Dendritic cell treated with granulocyte-macrophage colony-stimulating factor and Interleukin-4, amounts not matched to agents 40 ng/mL and 50 ng/mL, for 4 days (primary cell): ENCODE results near the gene DELE1.
"Not testable (repeated sequence)": the region's sequence is repeated elsewhere in the genome, so short reads cannot be mapped to it uniquely, and the experiment has no call there.

Source experiments
- H3K27ac Mint-ChIP-seq: one replicate; pipeline ENCODE4 v1.8.0; 2022; ENCODE audit warnings: mild to moderate bottlenecking, mixed read lengths
- H3K27me3 Mint-ChIP-seq: one replicate; pipeline ENCODE4 v1.8.0; 2022; ENCODE audit warnings: mild to moderate bottlenecking, mixed read lengths
- H3K36me3 Mint-ChIP-seq: one replicate; pipeline ENCODE4 v1.8.0; 2022; ENCODE audit warnings: low read depth, mixed read lengths
- H3K4me1 Mint-ChIP-seq: one replicate; pipeline ENCODE4 v1.8.0; 2022; ENCODE audit warnings: low read depth, mixed read lengths
- H3K4me3 Mint-ChIP-seq: one replicate; pipeline ENCODE4 v1.8.0; 2022; ENCODE audit warnings: mild to moderate bottlenecking, moderate library complexity, mixed read lengths
- H3K9me3 Mint-ChIP-seq: one replicate; pipeline ENCODE4 v1.8.0; 2022; ENCODE audit warnings: mixed read lengths
- intact Hi-C: fragments of 100-400 bp; cut with micrococcal nuclease; formaldehyde crosslinking; loops from one replicate; pipeline ENCODE4 v1.15.0; 2022

Gene DELE1

DNA sequence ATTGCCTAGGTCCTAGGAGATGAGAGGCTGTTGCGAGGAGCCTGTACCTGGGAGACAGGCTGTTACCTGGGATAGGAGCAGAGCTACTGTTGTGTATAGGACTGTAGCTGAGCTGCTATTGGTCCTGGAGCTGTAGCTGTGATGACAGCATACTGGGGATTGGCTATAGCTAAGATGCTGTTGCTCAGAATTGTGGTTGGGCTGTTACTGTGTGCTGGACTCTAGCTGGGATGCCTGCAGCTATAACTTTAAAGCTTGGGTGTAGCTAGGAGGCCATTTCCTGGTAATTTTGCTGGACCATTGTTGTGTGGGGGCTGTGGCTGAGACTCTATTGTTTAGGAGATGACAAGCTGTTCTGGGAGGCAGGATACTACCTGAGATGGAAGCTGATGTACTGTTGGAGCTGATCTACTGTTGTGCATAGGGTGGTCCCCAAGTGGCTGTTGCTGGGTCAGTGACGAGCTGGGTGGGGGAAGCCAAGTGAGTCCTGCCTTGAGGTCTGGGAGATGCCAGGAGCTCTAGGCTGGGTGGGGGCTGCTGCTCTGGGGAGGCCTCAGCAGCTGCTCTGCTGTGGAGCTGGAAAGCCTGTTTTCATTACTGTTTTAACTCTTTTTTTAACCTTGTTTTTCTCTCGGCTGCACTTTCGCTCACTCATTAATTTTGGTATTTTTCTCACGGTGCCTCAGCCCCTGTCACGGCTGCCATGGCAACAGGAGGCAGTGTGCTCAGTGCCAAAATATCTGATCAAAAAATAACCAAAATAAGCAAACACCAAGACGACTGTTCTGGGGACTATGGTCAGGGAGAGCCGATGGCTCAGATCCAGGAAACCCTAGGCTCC, 42.5 kb upstream of the DELE1 start:
- H3K4me3 Mint-ChIP-seq: no peak overlapping the region
- peaks cover 40% of the 10 kb centered on the region for H3K4me1 Mint-ChIP-seq
- no peaks in the 10 kb centered on the region for H3K36me3 Mint-ChIP-seq
- no peak overlapping the region for H3K27ac Mint-ChIP-seq
- peaks cover 93% of the 10 kb centered on the region for H3K27me3 Mint-ChIP-seq
- intact Hi-C loops: no loop called here
- H3K9me3 Mint-ChIP-seq: no peaks in the 10 kb centered on the region

DNA sequence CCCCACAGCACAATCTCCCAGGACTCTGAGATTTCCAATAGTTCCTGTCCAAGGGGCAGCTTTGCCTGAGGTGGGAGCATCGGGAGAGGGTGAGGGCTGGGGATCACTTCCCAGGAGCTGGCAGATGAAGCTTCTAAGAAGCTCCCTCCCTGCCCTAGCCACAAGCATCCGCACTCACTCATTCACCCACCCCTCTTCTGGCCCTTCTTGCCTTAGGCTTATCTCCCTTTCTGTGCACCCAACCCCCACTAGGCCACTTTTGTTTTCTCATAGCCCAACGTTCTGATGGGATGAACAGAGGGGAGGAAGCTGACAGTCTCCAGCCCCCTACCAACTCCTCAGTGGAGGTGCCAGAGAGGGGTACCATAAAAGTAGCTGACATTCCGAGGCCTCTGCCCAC, 41.8 kb upstream of the DELE1 start:
- H3K27me3 Mint-ChIP-seq: peaks cover 94% of the 10 kb centered on the region
- no peak overlapping the region for H3K27ac Mint-ChIP-seq
- no peaks in the 10 kb centered on the region for H3K9me3 Mint-ChIP-seq
- no peaks in the 10 kb centered on the region for H3K36me3 Mint-ChIP-seq
- intact Hi-C loops: no loop called here
- H3K4me3 Mint-ChIP-seq: no peak overlapping the region
- H3K4me1 Mint-ChIP-seq: peaks cover 38% of the 10 kb centered on the region

DNA sequence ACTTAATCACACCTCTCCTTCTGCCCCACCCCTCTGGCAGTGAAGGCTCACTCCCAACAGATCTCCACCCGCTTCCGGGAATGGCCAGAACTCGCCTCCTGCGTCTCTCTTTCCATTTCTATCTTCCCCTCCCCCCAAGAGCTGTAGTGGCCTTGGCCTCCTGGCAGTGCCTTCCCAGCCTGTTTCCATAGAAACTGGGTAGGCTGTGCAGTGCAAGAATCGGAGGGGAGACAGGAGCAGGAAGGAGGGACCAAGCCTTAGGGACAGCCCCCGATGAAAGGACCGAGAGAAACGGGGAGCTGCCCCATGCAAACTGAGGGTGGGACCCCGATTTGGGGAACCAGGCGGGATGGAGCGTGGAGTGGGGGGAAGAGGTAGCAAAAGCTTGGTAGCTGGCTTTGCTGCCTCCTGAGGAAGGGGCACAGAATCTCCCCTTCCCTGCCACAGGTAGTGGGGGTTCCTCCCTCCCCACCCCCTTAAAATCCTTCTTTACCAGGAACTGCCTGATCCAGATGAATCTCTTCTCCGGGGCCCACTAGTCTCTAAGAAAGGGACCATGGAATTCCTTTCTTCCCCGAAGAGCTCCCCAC, 41.0 kb upstream of the DELE1 start:
- H3K9me3 Mint-ChIP-seq: no peaks in the 10 kb centered on the region
- no peak overlapping the region for H3K27ac Mint-ChIP-seq
- intact Hi-C loops: no loop called here
- H3K36me3 Mint-ChIP-seq: no peaks in the 10 kb centered on the region
- peaks cover 88% of the 10 kb centered on the region for H3K27me3 Mint-ChIP-seq
- H3K4me1 Mint-ChIP-seq: peaks cover 30% of the 10 kb centered on the region
- H3K4me3 Mint-ChIP-seq: no peak overlapping the region

DNA sequence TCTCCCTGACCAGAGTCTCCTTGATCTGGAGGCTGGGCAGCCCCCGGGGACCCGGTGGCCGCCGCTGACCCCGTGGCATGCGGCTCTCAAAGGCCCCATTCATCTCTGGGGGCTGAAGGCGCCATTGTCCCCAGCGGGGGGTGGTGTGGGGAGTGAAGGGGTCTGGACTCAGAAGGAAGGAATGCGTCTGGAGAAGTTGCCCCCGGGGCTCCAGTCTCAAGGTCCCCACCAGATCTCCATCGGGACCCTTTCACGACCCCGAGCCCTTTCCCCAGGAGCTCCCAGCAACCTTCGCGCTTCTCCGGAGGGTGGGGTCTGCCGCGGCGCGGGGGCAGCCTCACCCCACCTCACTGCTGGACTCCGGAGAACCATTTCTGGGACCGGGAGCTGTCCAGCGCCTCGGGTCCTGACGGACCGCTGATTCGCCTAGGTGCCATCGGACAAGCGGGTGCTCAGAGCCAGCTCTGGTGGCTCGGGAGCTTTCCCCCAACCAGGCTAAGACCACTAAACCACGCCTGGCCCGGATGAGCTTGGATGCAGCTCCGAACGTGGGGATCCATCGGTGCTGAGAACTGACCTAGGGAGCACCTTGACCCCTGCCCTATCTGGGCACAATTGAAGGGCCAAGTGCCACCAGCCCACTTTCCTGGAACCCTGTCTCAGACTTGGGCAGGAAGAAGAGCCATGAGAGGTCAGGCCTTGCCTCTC, 40.3 kb upstream of the DELE1 start:
- H3K36me3 Mint-ChIP-seq: no peaks in the 10 kb centered on the region
- H3K27me3 Mint-ChIP-seq: peaks cover 84% of the 10 kb centered on the region
- intact Hi-C loops: no loop called here
- peaks cover 25% of the 10 kb centered on the region for H3K4me1 Mint-ChIP-seq
- H3K9me3 Mint-ChIP-seq: no peaks in the 10 kb centered on the region
- H3K27ac Mint-ChIP-seq: no peak overlapping the region
- no peak overlapping the region for H3K4me3 Mint-ChIP-seq

DNA sequence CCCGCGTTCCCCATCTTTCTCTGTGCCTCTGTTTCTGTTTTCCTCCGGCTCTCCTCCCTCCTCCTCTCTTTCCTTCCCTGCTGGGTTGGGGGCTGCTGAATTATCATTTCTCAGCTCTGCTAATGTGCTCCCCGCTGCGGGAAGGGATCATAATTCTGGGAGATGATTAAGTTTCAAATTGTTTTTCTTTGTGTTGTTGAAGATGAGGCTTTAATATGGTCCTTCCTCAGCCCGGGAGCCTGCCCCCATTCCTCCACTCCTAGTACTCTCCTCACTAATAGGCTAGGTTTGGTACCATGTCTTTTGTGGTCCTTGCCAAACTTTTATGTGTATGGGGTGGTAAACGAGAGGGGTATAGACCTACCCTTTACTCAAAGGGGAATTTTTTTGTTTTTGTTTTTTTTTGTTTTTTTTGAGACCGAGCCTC, 39.8 kb upstream of the DELE1 start:
- H3K27ac Mint-ChIP-seq: no peak overlapping the region
- peaks cover 79% of the 10 kb centered on the region for H3K27me3 Mint-ChIP-seq
- no peak overlapping the region for H3K4me3 Mint-ChIP-seq
- no peaks in the 10 kb centered on the region for H3K9me3 Mint-ChIP-seq
- intact Hi-C loops: no loop called here
- H3K36me3 Mint-ChIP-seq: no peaks in the 10 kb centered on the region
- peaks cover 22% of the 10 kb centered on the region for H3K4me1 Mint-ChIP-seq

DNA sequence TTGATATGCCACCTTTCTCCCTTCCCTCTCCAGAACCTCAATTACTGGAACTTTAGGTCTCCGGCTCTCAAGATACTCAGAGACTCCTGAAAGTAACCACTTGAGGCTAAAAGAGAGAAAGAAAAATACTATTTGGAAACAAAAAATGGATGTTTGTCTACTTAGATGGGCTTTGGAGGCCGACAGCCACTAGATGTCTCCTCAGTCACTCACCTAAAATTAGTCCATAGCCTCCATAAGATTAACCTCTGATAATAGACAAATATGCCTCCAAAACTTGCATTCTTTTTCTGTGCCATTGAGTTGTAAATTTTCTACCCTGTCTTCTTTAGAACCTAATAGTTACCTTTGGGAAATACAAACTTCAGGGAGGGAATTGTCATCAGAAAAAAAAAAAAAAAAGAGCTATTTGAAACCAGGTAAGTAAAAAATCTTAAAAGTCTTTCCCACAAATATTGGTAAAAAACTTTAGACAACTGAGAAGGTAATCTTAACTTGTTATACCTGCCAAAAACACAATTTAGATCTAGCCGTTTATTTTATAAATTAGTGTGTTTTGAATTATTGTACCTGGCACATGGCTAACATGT, 34.3 kb upstream of the DELE1 start:
- Mint-ChIP-seq H3K27ac (no peak overlapping the region), H3K36me3 (no peaks in the 10 kb centered on the region), H3K4me1 (peaks cover 7% of the 10 kb centered on the region), H3K4me3 (peak overlapping the region; percentile 0), H3K27me3 (peaks cover 50% of the 10 kb centered on the region), H3K9me3 (no peaks in the 10 kb centered on the region)
- intact Hi-C loops: no loop called here

DNA sequence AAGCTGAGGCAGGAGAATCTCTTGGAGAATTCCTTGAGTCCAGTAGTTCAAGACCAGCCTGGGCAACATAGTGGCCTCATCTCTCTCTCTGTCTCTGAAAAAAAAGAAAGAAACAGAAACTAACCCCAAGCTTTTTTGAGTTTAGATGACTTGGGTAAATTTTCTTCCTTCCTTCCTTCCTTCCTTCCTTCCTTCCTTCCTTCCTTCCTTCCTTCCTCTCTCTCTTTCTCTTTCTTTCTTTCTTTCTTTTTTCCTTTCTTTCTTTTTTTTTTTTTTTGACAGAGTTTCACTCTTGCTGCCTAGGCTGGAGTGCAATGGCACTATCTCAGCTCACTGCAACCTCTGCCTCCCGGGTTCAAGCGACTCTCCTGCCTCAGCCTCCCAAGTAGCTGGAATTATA, 33.2 kb upstream of the DELE1 start:
- H3K27me3 Mint-ChIP-seq: peaks cover 42% of the 10 kb centered on the region
- H3K4me3 Mint-ChIP-seq, H3K36me3 Mint-ChIP-seq, H3K4me1 Mint-ChIP-seq, intact Hi-C loops, H3K9me3 Mint-ChIP-seq, H3K27ac Mint-ChIP-seq: not testable (repeated sequence)

DNA sequence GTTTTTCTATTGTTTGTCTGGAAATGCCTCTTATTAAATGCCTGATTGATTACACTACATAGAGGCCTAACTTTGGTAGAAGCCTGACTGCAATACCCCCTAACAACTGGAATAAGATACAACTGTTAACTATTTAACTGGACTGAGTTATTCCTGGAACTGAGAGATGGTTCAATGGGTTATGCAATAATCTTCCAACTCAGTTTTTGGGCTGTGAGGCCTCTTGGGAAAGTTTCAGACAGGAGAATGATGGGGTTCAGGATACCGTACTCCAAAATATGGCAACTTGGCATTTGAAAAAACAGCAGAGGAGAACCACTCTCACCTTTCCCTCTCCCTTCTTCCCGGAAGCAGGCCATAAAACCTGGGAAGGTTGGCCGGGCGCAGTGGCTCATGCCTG, 26.2 kb upstream of the DELE1 start:
- Mint-ChIP-seq H3K27ac (no peak overlapping the region), H3K27me3 (peaks cover 14% of the 10 kb centered on the region), H3K36me3 (no peaks in the 10 kb centered on the region), H3K9me3 (no peaks in the 10 kb centered on the region), H3K4me1 (peaks cover 20% of the 10 kb centered on the region), H3K4me3 (no peak overlapping the region)
- intact Hi-C loops: no loop called here

DNA sequence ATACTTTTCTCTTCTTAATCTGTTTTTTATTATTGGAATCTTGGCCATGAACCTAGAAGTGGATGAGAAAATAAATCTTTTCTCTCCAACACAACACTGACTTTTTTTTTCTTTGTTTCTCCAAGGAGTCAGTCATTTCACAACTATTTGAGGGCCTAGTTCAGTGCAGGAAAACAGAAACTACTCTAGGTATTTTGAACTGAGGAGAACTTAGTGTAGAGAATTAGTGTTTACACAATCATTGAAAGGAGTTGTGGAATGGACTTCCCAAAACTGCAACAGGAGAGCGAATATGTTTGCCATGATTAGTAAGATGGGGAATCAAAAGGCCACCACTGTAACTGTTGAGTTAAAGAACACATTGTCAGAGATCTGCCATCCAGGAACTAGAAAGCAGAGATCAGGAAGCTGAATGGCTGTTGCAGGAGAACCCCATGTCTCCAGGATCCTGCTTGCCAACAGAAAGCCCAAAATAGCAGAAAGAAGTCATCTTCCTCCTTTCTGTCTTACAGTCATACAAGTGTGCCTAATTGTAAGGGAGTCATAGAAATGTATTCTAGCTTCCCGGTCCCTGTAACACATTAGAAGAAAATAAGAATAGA, 25.1 kb upstream of the DELE1 start:
- Mint-ChIP-seq H3K4me3 (no peak overlapping the region), H3K36me3 (no peaks in the 10 kb centered on the region), H3K27ac (peak overlapping the region; percentile 35), H3K4me1 (peaks cover 32% of the 10 kb centered on the region), H3K27me3 (peaks cover 9% of the 10 kb centered on the region), H3K9me3 (no peaks in the 10 kb centered on the region)
- intact Hi-C loops: no loop called here

DNA sequence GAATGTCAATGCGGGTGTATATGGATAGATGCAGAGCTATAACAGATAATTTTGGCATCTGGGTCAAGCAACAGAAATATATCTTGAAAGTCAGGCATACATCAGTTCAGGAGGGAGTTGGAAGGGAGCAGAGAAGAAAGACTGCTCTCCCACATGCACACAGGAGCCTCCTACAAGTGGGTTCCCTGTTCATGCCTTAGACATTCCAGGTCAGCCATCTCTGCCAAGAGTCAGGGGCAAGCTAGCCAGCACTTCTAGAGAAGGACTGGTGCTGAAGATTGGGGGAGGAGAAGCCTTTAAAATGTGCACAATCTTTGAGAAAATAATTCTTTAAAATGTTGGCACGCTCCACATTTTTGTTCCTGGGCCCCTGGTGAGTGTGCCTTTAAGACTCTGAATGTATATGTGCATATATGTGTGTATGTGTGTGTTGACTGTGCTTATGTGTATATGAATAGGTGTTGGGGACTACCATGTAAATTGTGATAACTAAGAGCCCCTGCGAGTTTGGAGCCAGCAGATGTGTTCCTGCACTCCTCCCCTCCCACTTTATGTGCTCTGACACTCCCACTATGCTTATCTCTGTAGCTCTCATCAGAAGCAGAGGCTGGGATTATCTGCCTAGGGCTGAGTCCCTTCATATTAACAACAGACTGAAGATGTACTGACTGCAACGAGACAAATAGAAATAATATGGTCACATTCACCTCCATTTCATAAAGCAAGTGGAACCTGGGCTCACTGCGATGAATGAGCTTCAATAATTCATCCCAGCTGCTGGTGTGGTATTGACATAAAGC, 21.5 kb upstream of the DELE1 start:
- H3K27ac Mint-ChIP-seq: no peak overlapping the region

DNA sequence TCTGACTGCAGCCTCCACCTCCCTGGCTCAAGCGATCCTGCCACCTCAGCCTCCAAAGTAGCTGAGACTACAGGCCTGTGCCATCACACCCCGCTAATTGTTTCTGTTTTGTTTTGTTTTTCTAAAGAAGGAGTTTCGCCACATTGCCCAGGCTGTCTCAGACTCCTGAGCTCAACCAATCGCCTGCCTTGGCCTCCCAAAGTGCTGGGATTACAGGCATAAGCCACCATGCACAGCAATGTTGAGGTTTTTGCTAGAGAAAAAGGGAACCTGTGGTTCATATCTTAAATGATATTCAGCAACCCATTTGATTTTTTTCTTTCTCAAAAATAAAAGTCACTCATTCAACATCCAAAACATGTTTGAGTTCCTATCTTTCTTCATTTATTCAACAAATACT, 20.4 kb upstream of the DELE1 start:
- Mint-ChIP-seq H3K9me3 (peaks cover 11% of the 10 kb centered on the region), H3K27ac (peak overlapping the region; percentile 75)
- intact Hi-C loops: no loop called here

More for the DNA sequence above, 21.5 kb upstream of the DELE1 start:
- Mint-ChIP-seq H3K4me3 (no peak overlapping the region), H3K4me1 (peaks cover 50% of the 10 kb centered on the region), H3K9me3 (peaks cover 11% of the 10 kb centered on the region), H3K27me3 (peaks cover 1% of the 10 kb centered on the region), H3K36me3 (no peaks in the 10 kb centered on the region)
- intact Hi-C loops: no loop called here

DNA sequence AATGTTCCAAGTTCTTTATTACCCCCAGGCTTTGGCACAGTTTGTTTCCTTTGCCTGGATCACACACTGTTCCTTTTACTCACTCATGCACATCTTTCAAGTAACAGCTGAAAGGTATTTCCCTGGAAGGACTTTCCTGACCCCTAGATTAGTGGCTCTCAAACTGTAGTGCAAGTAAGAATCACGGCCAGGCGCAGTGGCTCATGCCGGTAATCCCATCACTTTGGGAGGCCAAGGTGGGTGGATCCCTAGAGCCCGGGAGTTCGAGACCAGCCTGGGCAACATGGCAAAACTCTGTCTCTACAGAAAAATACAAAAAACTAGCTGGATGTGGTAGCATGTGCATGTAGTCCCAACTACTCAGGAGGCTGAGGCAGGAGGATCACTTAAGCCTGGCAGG, 19.1 kb upstream of the DELE1 start:
- peaks cover 5% of the 10 kb centered on the region for H3K27me3 Mint-ChIP-seq
- intact Hi-C loops: no loop called here

More for the DNA sequence above, 20.4 kb upstream of the DELE1 start:
- no peak overlapping the region for H3K4me3 Mint-ChIP-seq
- peaks cover 1% of the 10 kb centered on the region for H3K27me3 Mint-ChIP-seq
- H3K36me3 Mint-ChIP-seq: no peaks in the 10 kb centered on the region
- H3K4me1 Mint-ChIP-seq: peaks cover 46% of the 10 kb centered on the region

DNA sequence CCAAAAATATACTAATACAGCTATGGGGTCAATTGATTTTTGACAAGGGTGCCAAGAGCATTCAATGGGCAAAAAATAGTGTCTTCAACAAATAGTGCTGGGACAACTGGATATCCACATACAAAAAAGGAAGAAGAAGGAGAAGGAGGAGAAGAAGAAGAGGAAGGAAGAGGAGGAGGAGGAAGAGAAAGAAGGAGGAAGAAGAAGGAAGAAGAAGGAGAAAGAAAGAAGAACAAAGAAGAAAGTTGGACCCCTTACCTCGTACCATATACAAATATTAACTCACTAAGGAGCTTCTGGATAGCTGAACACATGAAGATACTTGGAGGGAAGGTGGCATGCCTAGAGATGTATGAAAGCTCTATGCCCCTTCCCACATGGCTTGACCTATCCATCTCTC, 17.2 kb upstream of the DELE1 start:
- peaks cover 11% of the 10 kb centered on the region for H3K9me3 Mint-ChIP-seq
- no peak overlapping the region for H3K27ac Mint-ChIP-seq
- peaks cover 32% of the 10 kb centered on the region for H3K4me1 Mint-ChIP-seq
- intact Hi-C loops: no loop called here
- H3K27me3 Mint-ChIP-seq: peaks cover 6% of the 10 kb centered on the region
- no peak overlapping the region for H3K4me3 Mint-ChIP-seq
- no peaks in the 10 kb centered on the region for H3K36me3 Mint-ChIP-seq

More for the DNA sequence above, 19.1 kb upstream of the DELE1 start:
- Mint-ChIP-seq H3K36me3 (no peaks in the 10 kb centered on the region), H3K4me3 (no peak overlapping the region), H3K27ac (no peak overlapping the region), H3K4me1 (peaks cover 33% of the 10 kb centered on the region), H3K9me3 (peaks cover 11% of the 10 kb centered on the region)
